Activated CD8-positive, alpha-beta memory T cell treated with anti-CD3 and anti-CD28 coated beads for 4 hours (primary cell): ENCODE data around the gene ZDHHC16.
"Not testable (repeated sequence)": the region's sequence is repeated elsewhere in the genome, so short reads cannot be mapped to it uniquely, and the experiment has no call there.

Source experiments
- DNase-seq, 2 donors: peaks; one replicate each; pipeline ENCODE4 v3.0.0-alpha.2; 2020; ENCODE audit warnings: low read depth in 2 of 2

ZDHHC16 gene

DNA sequence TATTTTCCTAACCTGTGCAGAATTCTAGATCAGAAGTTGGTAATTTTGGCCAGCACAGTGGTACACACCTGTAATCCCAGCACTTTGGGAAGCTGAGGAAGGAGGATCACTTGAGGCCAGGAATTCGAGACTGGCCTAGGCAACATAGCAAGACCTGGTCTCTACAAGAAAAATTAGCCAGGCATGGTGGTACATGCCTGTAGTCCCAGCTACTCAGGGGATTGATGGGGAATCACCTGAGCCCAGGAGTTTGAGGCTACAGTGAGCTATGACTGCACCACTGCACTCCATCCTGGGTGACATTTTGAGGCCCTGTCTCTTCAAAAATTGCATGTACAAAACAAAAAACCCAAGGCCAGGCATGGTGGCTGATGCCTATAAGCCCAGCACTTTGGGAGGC, 11.4 kb upstream of the ZDHHC16 start:
- no peak for DNase-seq

DNA sequence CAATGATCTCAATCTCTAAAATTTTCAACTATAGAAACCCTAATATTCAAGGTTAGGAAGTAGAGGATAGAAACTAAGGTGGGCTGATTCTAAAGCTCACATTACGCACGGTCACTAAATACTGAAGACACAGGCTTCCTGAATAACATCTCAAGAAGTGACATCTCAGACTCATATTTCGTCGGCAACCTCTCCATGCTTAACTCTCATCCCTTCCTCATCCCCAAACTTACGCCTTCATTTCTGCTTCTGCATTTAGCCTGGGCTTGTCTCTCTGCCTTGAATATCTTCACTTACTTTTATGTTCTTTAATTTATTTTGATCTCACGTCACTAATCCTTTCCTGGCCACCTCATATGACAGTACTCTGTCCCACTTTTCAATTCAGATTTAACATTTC, 10.8 kb upstream of the ZDHHC16 start:
- no peak for DNase-seq

- DNase-seq: no peak
Observed at GRCh38 chr10:97442277-97442676, 3.7 kb upstream of the ZDHHC16 start.

- DNase-seq: no peak
Observed at GRCh38 chr10:97444212-97444611, 1.8 kb upstream of the ZDHHC16 start.

GRCh38 chr10:97445357-97445721, 636 bp upstream of the ZDHHC16 start:
- DNase-seq: no peak

DNA sequence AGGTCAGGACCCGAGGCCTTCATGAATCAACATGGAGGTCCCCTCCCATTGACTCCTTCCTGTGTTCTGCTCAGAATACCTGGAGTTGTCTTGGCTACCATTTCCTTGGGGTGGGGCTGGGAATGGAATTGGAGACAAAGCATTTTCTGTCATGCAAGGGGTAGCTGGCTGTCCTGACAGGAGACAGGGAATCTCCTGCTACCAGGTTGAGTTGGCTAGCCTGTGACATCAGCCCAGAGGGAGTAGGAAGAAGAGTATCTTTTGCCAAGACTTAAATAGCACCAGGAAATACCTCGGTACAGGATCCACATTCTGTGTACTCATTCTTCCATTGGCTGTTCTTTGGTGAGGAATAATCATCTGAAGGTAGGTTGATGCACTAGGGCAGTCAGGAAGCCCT, 4.9 kb downstream of the ZDHHC16 start:
- no peak for DNase-seq

DNA sequence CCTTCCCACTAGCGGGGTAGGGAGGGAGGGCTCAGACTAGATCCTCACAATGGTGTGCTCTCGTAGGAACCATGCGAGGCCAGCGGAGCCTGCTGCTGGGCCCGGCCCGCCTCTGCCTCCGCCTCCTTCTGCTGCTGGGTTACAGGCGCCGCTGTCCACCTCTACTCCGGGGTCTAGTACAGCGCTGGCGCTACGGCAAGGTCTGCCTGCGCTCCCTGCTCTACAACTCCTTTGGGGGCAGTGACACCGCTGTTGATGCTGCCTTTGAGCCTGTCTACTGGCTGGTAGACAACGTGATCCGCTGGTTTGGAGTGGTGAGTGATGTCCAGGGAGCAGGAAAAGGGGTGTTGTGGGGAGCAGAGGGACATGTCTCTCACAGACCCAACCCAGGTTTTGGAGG, 5.6 kb downstream of the ZDHHC16 start:
- no peak for DNase-seq

DNA sequence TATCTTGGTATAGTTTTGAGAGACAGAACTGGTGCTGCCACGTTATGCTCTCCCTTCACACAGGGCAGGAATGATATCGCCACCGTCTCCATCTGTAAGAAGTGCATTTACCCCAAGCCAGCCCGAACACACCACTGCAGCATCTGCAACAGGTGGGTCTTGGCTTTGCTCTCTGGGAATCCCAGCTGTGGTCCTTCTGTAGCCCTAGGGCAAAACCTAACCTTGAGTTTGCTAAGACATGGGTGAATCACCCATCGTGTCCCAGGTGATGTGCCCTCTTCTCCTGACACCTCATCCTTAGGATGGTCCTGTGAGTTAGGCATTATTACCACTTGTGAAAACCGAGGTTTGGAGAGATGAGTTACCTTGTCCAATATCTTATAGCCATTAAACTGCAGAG, 6.4 kb downstream of the ZDHHC16 start:
- no peak for DNase-seq

GRCh38 chr10:97454330-97455036, 8.5 kb downstream of the ZDHHC16 start:
- peak in 1 of 2 donors; percentile 8 for DNase-seq

- no peak for DNase-seq
Observed at GRCh38 chr10:97456034-97456685, 10.2 kb downstream of the ZDHHC16 start.

DNA sequence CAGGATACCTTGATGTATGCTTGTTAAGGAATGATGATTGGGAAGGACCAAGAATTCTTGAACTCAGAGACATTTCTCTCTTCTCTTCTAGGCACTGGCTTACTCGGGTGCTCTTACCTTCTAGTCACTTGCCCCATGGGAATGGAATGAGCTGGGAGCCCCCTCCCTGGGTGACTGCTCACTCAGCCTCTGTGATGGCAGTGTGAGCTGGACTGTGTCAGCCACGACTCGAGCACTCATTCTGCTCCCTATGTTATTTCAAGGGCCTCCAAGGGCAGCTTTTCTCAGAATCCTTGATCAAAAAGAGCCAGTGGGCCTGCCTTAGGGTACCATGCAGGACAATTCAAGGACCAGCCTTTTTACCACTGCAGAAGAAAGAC, 10.7 kb downstream of the ZDHHC16 start:
- no peak for DNase-seq

DNA sequence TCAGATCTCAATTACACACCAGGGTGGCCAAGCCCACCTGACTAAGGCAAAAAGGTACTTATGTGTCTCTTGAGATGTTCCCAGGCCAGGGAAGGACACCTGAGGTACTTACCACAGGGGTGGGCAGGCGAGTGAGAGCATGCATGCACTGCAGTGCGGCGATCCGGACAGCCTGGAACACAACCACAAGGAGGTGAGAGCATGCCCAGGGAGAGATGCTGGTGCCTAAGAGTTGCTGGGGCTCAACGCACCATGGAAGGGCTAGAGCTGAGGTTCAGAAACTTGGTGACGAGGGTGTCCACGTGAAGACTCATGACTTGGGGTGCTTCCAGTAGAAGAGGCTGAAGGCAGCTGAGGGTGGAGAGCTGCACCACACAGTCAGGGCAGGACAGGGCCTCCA, 13.1 kb downstream of the ZDHHC16 start:
- DNase-seq: no peak

GRCh38 chr10:97459933-97460332, 14.0 kb downstream of the ZDHHC16 start:
- no peak for DNase-seq

GRCh38 chr10:97462309-97462708, 16.3 kb downstream of the ZDHHC16 start:
- no peak for DNase-seq

DNA sequence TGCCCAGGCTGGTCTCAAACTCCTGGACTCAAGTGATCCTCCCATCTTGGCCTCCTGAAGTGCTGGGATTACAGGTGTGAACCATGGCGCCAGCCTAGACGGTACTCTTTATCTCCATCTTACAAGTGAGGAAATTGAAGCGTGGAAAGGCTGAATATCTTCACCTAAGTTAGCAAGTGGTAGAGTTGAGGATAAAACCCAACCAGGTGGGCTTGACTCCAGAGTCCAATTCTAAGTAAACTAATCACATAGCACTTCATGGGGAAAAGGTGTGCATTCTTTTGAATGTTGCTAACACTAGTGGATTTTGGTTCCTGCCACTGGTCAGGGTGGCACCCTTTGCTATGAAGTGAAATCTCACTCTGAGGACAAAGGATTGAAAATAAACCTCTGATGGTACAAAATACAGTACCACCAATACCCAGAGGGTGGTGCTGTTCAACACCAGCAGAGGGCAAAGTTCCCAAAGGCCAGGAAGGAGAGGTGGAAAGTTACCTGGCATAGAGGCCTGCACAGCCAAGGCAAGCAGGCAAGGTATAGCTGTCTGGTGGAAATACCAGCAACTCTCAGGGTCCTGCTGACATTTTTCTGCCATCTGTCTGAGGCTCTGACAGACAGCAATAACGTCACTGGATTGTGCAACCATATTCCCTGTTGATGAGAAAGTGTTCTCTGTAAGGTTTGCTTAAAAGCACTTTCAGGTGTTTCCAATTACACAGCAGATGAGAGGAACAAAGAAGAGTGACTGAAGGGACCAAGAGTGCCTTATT, 17.6 kb downstream of the ZDHHC16 start:
- DNase-seq: no peak

DNA sequence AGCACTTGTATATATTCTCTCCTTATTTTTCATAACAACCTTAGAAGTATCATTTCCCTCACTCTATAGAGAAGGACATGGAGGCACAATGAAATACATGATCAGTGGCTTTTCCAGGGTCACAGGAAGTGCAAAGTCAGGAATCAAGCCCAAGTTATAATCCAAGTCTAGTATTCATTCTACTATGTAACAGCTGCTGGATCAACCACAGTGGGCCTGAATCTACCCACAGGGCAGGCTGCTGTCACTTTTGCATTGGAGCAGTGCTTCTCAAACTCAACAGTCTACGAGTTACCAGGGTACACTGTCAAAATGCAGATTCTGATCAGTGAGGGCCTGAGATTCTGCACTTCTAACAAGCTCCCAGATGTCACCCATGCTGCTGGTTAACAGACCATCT, 18.3 kb downstream of the ZDHHC16 start:
- DNase-seq: no peak

DNA sequence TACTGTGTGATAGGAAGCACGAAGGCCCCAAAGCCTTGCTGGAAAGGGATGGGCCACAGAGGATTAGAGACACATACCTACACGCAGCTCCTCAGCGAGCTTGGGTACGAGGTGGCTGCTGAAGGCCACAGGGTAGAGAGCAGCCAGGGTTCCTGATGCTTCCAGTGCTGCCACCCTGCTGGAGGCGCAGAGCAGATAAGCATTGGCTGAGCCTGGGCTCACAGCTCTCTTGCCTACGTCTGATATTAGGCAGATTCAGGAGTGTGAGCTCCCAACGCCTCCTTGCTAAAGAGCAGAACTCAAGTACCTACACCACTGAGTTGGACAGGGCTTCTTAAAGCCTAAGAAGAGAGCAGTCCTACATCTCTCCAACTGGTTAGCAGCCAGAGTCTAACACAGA, 20.0 kb downstream of the ZDHHC16 start:
- no peak for DNase-seq

DNA sequence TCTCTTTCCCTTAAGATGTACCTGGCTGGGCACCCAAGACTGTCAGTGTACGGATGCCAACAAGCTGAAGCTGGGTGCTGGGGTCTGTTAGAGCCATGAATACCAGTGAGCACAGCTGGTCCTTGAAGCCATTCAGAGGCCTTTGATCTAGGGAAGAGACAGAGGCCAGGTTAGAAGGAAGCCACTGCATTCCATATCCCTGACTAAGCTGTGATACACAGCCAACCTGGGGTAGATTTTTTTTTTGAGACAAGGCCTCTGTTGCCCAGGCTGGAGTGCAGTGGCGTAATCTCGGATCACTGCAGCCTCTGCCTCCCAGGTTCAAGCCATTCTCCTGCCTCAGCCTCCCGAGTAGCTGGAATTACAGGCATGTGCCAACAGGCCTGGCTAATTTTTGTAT, 20.8 kb downstream of the ZDHHC16 start:
- DNase-seq: no peak

GRCh38 chr10:97468162-97468561, 22.2 kb downstream of the ZDHHC16 start:
- DNase-seq: no peak

DNA sequence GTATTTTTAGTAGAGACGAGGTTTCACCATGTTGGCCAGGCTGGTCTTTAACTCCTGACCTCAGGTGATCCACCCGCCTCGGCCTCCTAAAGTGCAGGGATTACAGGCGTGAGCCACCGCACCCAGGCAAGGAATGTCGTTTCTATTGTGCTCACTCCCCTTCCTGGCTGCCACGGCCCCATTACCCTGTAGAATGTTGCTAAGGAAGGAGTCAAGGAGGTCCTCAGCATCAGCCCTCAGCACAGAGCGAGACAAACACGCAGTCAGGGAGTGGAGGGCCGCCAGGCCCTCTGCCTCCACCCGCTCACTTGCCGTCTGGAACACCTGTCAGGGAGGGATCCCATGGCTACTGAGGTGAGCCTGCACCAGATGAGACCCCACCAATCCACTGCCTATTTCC, 22.8 kb downstream of the ZDHHC16 start:
- DNase-seq: not testable (repeated sequence)

GRCh38 chr10:97474918-97475317, 28.9 kb downstream of the ZDHHC16 start:
- no peak for DNase-seq

GRCh38 chr10:97475936-97476594, 30.1 kb downstream of the ZDHHC16 start:
- no peak for DNase-seq

DNA sequence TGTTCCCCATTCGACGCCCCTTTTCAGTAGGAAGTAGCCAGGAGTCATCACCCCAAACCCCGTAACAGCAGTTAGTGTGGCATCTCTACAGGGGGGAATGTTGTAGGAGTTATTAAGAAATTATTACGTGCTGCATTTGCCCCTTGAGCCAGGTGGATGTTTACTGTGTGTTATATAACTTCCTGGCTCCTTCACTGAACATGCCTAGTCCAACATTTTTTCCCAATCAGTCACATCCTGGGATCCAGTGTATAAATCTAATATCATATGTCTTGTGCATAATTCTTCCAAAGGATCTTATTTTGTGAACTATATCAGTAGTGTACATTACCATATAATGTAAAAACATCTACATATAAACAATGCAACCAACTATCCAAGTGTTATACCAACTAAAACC, 33.4 kb downstream of the ZDHHC16 start:
- not testable (repeated sequence) for DNase-seq
